Stomach smooth muscle (tissue), 2 donors: ENCODE results near the gene CA5A.

Source experiments
- H3K27ac ChIP-seq: one replicate; pipeline ENCODE4 v1.7.0; 2013; ENCODE audit warnings: mild to moderate bottlenecking, low read length, inconsistent platforms
- H3K27me3 ChIP-seq, 2 donors: one replicate each; pipeline ENCODE4 v1.7.0; 2013; ENCODE audit warnings: low read length in 2 of 2; ENCODE audit not compliant: insufficient read depth in 2 of 2, control insufficient read depth in 1 of 2
- H3K36me3 ChIP-seq, 2 donors: one replicate each; pipeline ENCODE4 v1.7.0; 2013; ENCODE audit warnings: low read length in 2 of 2; ENCODE audit not compliant: control insufficient read depth in 2 of 2, insufficient read depth in 2 of 2
- H3K4me1 ChIP-seq: one replicate; pipeline ENCODE4 v1.7.0; 2013; ENCODE audit warnings: low read length; ENCODE audit not compliant: control insufficient read depth, insufficient read depth
- H3K4me3 ChIP-seq, 2 donors: one replicate each; pipeline ENCODE4 v1.7.0; 2013; ENCODE audit warnings: low read length in 2 of 2
- H3K9ac ChIP-seq, 2 donors: one replicate each; pipeline ENCODE4 v1.7.0; 2013; ENCODE audit warnings: low read length in 2 of 2, mild to moderate bottlenecking in 1 of 2
- H3K9me3 ChIP-seq, 2 donors: one replicate each; pipeline ENCODE4 v1.7.0; 2013; ENCODE audit warnings: low read length in 2 of 2; ENCODE audit not compliant: control insufficient read depth in 2 of 2
- donor health status: healthy.
- donor health status: Pancreatic carcinoma.

Gene CA5A

DNA sequence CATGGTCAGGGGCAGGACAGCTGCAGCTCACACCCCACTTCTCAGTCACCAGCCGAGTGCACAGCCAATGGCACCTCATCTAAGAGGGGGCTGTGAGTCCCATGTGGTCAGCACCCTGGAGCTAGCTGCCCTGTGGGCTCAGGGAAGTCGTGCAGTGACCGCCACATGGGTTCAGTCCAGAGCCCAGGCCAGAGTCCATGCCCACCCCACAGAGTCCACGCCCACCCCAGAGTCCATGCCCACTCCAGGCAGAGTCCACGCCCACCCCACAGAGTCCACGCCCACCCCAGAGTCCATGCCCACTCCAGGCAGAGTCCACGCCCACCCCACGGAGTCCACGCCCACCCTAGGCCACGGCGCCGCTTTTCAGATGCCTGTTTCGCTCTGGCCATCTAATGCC is 91.1 kb downstream of the CA5A start:
- Histone ChIP-seq H3K9ac (no peak overlapping the region), H3K4me3 (no peak overlapping the region), H3K9me3 (no peaks in the 10 kb centered on the region), H3K4me1 (peaks cover 21% of the 10 kb centered on the region), H3K27me3 (no peaks in the 10 kb centered on the region), H3K36me3 (peaks cover 2 to 18% of the 10 kb centered on the region in 2 donors), H3K27ac (no peak overlapping the region)

GRCh38 chr16:87844809-87845208 is 91.5 kb downstream of the CA5A start:
- H3K27ac ChIP-seq: no peak overlapping the region
- no peak overlapping the region for H3K9ac ChIP-seq
- peaks cover 17% of the 10 kb centered on the region for H3K4me1 ChIP-seq
- H3K27me3 ChIP-seq: no peaks in the 10 kb centered on the region
- no peak overlapping the region for H3K4me3 ChIP-seq
- no peaks in the 10 kb centered on the region for H3K9me3 ChIP-seq
- H3K36me3 ChIP-seq: peaks cover 4 to 22% of the 10 kb centered on the region in 2 donors

DNA sequence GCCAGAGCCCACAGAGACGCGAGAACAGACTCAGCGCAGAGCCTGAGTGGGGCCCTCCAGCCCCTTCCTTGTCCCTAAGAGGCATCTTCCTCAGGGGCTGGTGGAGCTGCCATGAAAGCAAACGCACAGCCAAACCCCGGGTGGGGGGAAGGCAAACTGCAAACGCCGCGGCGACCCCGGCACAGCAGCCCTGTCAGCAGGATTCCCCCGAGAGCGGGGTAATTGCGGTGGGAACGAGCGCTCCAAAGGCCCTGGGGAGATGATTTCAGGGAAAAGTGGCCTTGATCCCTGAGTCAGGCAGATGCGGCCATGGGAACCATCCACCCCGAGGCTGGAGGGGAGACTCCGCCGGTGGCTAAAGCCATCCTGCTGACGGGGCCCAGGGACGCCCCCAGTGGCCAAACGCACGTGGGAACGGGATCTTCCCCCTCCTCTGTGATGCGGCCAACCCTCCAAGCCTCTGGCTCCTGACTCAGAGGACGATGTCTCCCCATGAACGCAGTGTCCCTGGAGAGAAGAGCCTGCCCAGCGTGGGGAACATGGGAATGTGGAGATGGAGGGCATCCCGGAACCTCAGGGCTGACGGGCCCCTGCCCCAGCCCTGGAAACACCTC is 92.1 kb downstream of the CA5A start:
- Histone ChIP-seq H3K9me3 (no peaks in the 10 kb centered on the region), H3K4me1 (peaks cover 15% of the 10 kb centered on the region), H3K36me3 (peaks cover 7 to 27% of the 10 kb centered on the region in 2 donors), H3K27me3 (no peaks in the 10 kb centered on the region), H3K4me3 (no peak overlapping the region), H3K9ac (no peak overlapping the region), H3K27ac (no peak overlapping the region)

- no peak overlapping the region for H3K4me3 ChIP-seq
- no peak overlapping the region for H3K9ac ChIP-seq
- peaks cover 15% of the 10 kb centered on the region for H3K4me1 ChIP-seq
- H3K9me3 ChIP-seq: no peaks in the 10 kb centered on the region
- peaks cover 9 to 25% of the 10 kb centered on the region in 2 donors for H3K36me3 ChIP-seq
- no peak overlapping the region for H3K27ac ChIP-seq
- no peaks in the 10 kb centered on the region for H3K27me3 ChIP-seq
These were observed 92.6 kb downstream of the CA5A start for GRCh38 chr16:87843678-87844105.

DNA sequence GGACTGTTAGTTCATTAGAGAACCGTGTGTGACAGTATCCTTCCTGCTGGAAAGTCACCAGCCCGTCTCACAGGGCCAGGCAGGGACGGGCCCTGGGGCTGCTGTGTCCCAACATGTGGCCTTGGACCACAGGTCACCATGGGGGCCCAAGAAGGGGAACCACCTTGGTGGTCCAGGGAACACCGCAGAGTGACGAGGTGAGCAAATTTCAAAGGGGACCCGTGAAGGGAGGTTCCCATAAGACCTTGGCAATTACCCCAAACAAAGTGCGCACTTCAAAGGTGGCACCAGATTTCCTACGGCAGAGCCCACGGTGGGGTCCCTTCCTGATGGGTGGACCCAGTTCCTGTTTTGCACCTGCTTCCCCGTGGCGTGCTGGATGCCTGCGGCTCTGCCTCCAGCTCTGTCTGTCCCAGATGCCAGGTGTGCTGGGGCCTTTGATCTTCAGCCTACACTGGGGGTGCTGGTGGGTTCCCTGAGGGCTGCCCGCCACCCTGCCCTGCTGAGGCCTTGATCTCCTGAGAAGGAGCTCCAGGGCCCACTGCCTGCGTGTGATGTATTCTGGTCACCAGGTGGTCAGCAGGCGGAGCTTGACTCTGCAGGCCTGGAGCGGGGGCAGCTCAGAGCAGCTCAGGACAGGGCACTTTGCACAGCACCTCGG is 94.0 kb downstream of the CA5A start:
- H3K9ac ChIP-seq: no peak overlapping the region
- peaks cover 16 to 24% of the 10 kb centered on the region in 2 donors for H3K36me3 ChIP-seq
- peaks cover 15% of the 10 kb centered on the region for H3K4me1 ChIP-seq
- H3K27me3 ChIP-seq: no peaks in the 10 kb centered on the region
- no peak overlapping the region for H3K27ac ChIP-seq
- H3K9me3 ChIP-seq: no peaks in the 10 kb centered on the region
- no peak overlapping the region for H3K4me3 ChIP-seq

- Histone ChIP-seq H3K4me1 (peaks cover 11% of the 10 kb centered on the region), H3K27me3 (no peaks in the 10 kb centered on the region), H3K36me3 (peaks cover 20 to 27% of the 10 kb centered on the region in 2 donors), H3K27ac (no peak overlapping the region), H3K9ac (no peak overlapping the region), H3K9me3 (no peaks in the 10 kb centered on the region), H3K4me3 (no peak overlapping the region)
These were observed 94.8 kb downstream of the CA5A start for GRCh38 chr16:87841340-87842208.

- Histone ChIP-seq H3K27ac (no peak overlapping the region), H3K4me1 (no peaks in the 10 kb centered on the region), H3K36me3 (peaks cover 20 to 27% of the 10 kb centered on the region in 2 donors)
These were observed 95.9 kb downstream of the CA5A start for GRCh38 chr16:87840271-87840978.

DNA sequence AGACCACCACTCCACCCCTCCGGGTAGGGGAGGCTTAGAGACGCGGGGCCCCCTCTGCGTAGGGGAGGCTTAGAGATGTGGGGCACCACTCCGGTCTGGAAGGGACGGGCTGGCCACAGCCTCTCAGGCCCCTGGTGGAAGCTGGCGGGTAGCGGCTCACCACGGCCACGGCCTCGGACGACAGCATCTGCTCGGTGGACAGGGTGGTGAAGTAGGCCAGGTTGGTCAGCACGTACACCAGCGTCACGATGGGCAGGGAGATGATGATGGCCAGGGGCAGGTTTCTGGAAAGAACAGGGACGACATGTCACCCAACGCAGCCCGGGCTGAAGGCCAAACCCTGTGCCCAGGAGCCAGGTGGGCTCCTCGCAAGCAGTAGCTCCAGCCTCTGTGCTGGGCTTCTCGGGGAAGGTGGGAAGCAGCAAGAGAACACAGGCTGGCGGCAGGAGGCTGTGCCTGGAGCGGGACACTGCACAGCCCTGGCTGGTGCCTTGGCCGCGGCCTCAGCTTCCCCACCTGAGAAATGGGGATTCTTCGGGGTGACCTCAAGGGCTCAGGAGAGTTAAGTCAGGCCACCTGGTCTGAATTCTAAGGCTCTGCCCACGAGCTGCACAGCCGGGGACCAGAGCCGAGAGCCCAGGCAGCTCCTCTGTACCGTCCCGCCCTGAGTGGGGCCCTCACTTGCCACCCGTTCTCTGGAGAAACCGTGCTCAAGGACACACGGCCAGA is 96.6 kb downstream of the CA5A start:
- Histone ChIP-seq H3K27ac (no peak overlapping the region), H3K9ac (no peak overlapping the region), H3K36me3 (peaks cover 20 to 27% of the 10 kb centered on the region in 2 donors), H3K4me3 (no peak overlapping the region), H3K4me1 (peaks cover 5% of the 10 kb centered on the region), H3K27me3 (no peaks in the 10 kb centered on the region), H3K9me3 (no peaks in the 10 kb centered on the region)

More at GRCh38 chr16:87840271-87840978, 95.9 kb downstream of the CA5A start:
- Histone ChIP-seq H3K9me3 (no peaks in the 10 kb centered on the region), H3K27me3 (no peaks in the 10 kb centered on the region), H3K4me3 (no peak overlapping the region), H3K9ac (no peak overlapping the region)

GRCh38 chr16:87838643-87839541 is 97.4 kb downstream of the CA5A start:
- H3K27me3 ChIP-seq: no peaks in the 10 kb centered on the region
- H3K9ac ChIP-seq: no peak overlapping the region
- no peaks in the 10 kb centered on the region for H3K9me3 ChIP-seq
- H3K4me1 ChIP-seq: peaks cover 10% of the 10 kb centered on the region
- no peak overlapping the region for H3K4me3 ChIP-seq
- H3K27ac ChIP-seq: no peak overlapping the region
- H3K36me3 ChIP-seq: peaks cover 17 to 27% of the 10 kb centered on the region in 2 donors
